ENCODE measurements around the gene MCF2L2.

The MCF2L2 gene

GRCh38 chr3:183370391-183370790, 58.0 kb downstream of the MCF2L2 start:
- no peak for DNase-seq (ENCODE audit: low read depth in 2 of 3, low spot score in 1 of 3)

GRCh38 chr3:183369627-183370026, 58.8 kb downstream of the MCF2L2 start:
- DNase-seq (ENCODE audit: low read depth in 2 of 3, low spot score in 1 of 3) = no peak

- DNase-seq (ENCODE audit: low read depth in 2 of 3, low spot score in 1 of 3) = no peak
Observed at GRCh38 chr3:183369117-183369516, 59.3 kb downstream of the MCF2L2 start.

- no peak for DNase-seq (ENCODE audit: low read depth in 2 of 3, low spot score in 1 of 3)
Observed at GRCh38 chr3:183360971-183361624, 67.3 kb downstream of the MCF2L2 start.

- DNase-seq (ENCODE audit: low read depth in 2 of 3, low spot score in 1 of 3) = no peak
Observed at GRCh38 chr3:183359036-183359435, 69.4 kb downstream of the MCF2L2 start.

- DNase-seq (ENCODE audit: low read depth in 2 of 3, low spot score in 1 of 3) = no peak
Observed at GRCh38 chr3:183357564-183358079, 70.8 kb downstream of the MCF2L2 start.

GRCh38 chr3:183356920-183357319, 71.5 kb downstream of the MCF2L2 start:
- no peak for DNase-seq (ENCODE audit: low read depth in 2 of 3, low spot score in 1 of 3)

- no peak for DNase-seq (ENCODE audit: low read depth in 2 of 3, low spot score in 1 of 3)
Observed at GRCh38 chr3:183354874-183355273, 73.5 kb downstream of the MCF2L2 start.

GRCh38 chr3:183354325-183354831, 74.0 kb downstream of the MCF2L2 start:
- no peak for DNase-seq (ENCODE audit: low read depth in 2 of 3, low spot score in 1 of 3)

GRCh38 chr3:183353421-183353820, 75.0 kb downstream of the MCF2L2 start:
- DNase-seq (ENCODE audit: low read depth in 2 of 3, low spot score in 1 of 3) = no peak

- no peak for DNase-seq (ENCODE audit: low read depth in 2 of 3, low spot score in 1 of 3)
Observed at GRCh38 chr3:183350164-183350563, 78.3 kb downstream of the MCF2L2 start.

GRCh38 chr3:183349421-183350157, 78.8 kb downstream of the MCF2L2 start:
- no peak for DNase-seq (ENCODE audit: low read depth in 2 of 3, low spot score in 1 of 3)

GRCh38 chr3:183342824-183343223, 85.6 kb downstream of the MCF2L2 start:
- no peak for DNase-seq (ENCODE audit: low read depth in 2 of 3, low spot score in 1 of 3)

GRCh38 chr3:183341545-183342288, 86.7 kb downstream of the MCF2L2 start:
- no peak for DNase-seq (ENCODE audit: low read depth in 2 of 3, low spot score in 1 of 3)

GRCh38 chr3:183340222-183340621, 88.2 kb downstream of the MCF2L2 start:
- DNase-seq (ENCODE audit: low read depth in 2 of 3, low spot score in 1 of 3) = no peak

- DNase-seq (ENCODE audit: low read depth in 2 of 3, low spot score in 1 of 3) = no peak
Observed at GRCh38 chr3:183339461-183340086, 88.8 kb downstream of the MCF2L2 start.

GRCh38 chr3:183338520-183338919, 89.9 kb downstream of the MCF2L2 start:
- no peak for DNase-seq (ENCODE audit: low read depth in 2 of 3, low spot score in 1 of 3)

- no peak for DNase-seq (ENCODE audit: low read depth in 2 of 3, low spot score in 1 of 3)
Observed at GRCh38 chr3:183332487-183332886, 95.9 kb downstream of the MCF2L2 start.

- DNase-seq (ENCODE audit: low read depth in 2 of 3, low spot score in 1 of 3) = no peak
Observed at GRCh38 chr3:183331498-183331897, 96.9 kb downstream of the MCF2L2 start.

- no peak for DNase-seq (ENCODE audit: low read depth in 2 of 3, low spot score in 1 of 3)
Observed at GRCh38 chr3:183330881-183331280, 97.5 kb downstream of the MCF2L2 start.

- DNase-seq (ENCODE audit: low read depth in 2 of 3, low spot score in 1 of 3) = no peak
Observed at GRCh38 chr3:183329543-183329942, 98.9 kb downstream of the MCF2L2 start.

All from stimulated activated CD4-positive, alpha-beta T cell treated with anti-CD3 and anti-CD28 coated beads, Interleukin-12 subunit alpha, Interleukin-12 subunit beta, amount 100 ng/mL, for 48 hours (primary cell).